Breast epithelium (tissue), 4 donors: Measurements from ENCODE around the gene ARSJ. TPM values are rescaled to one million over a fixed set of nuclear protein-coding genes. Genes with fewer than 3 reads are reported as not detected.

Source experiments
- DNase-seq, 2 donors: peaks; one replicate each; pipeline ENCODE4 v3.0.0-alpha.2; 2019; ENCODE audit warnings: low spot score in 2 of 2
- H3K27ac ChIP-seq, 2 donors: fragments of 200-600 bp; sonication (generic) in 1 of 2; one replicate each; pipeline ENCODE4 v1.5.1; 2016 to 2019; ENCODE audit warnings: mild to moderate bottlenecking in 1 of 2
- H3K27me3 ChIP-seq, 2 donors: fragments of 200-600 bp; sonication (generic) in 1 of 2; one replicate each; pipeline versions ENCODE4 v1.5.1 to v1.6.0; 2017 to 2019; ENCODE audit warnings: control low read depth in 1 of 2, mild to moderate bottlenecking in 1 of 2
- H3K36me3 ChIP-seq: fragments of 200-600 bp; one replicate; pipeline ENCODE4 v1.5.1; 2019
- H3K4me1 ChIP-seq, 2 donors: fragments of 200-600 bp; sonication (generic); one replicate each; pipeline ENCODE4 v1.5.1; 2016 to 2019; ENCODE audit warnings: control low read depth in 1 of 2
- H3K4me3 ChIP-seq, 3 donors: fragments of 200-600 bp; sonication (generic); 1 replicate in 2 of 3; 2 replicates in 1 of 3; pipeline ENCODE4 v1.5.1; 2016 to 2019; ENCODE audit warnings: mild to moderate bottlenecking in 3 of 3, moderate library complexity in 2 of 3
- H3K9me3 ChIP-seq, 2 donors: fragments of 200-600 bp; sonication (generic) in 1 of 2; one replicate each; pipeline ENCODE4 v1.5.1; 2016 to 2019; ENCODE audit warnings: control low read depth in 1 of 2
- CTCF ChIP-seq, 3 donors: fragments of 450-650 bp; IDR thresholded peaks; one replicate each; pipeline ENCODE4 v1.5.1; 2016 to 2017; ENCODE audit warnings: antibody characterized with exemption in 3 of 3, mild to moderate bottlenecking in 3 of 3, moderate library complexity in 3 of 3
- POLR2A ChIP-seq: fragments of 450-650 bp; IDR thresholded peaks from one replicate; pipeline ENCODE4 v1.6.1; 2016; ENCODE audit warnings: antibody characterized with exemption, mild to moderate bottlenecking, moderate library complexity
- POLR2AphosphoS5 ChIP-seq, 3 donors: sonication (generic); formaldehyde crosslinking; IDR thresholded peaks; one replicate each; pipeline ENCODE4 v1.6.1; 2017; ENCODE audit warnings: antibody characterized with exemption in 3 of 3
- intact Hi-C: fragments of 100-400 bp; cut with DNase I; formaldehyde crosslinking; loops from one replicate; pipeline ENCODE4 v1.15.1; 2023; ENCODE audit warnings: low total_unique reads
- total RNA-seq, 3 donors: library from RNA; depleted of rRNA; stranded (reverse); fragments of >200 nt; gene quantifications; one replicate each; pipeline ENCODE4 v1.1.0, GENCODE V29; 2016

ARSJ gene
- total RNA-seq, 3 donors from 2014 or later = 1.1 to 10.7 (median 8.8) TPM

GRCh38 chr4:113997206-113997605, 17.8 kb upstream of the ARSJ start:
- no peaks in the 10 kb centered on the region for H3K4me1 ChIP-seq
- no peak overlapping the region for H3K4me3 ChIP-seq
- TF ChIP-seq POLR2A = no peak
- no peak for TF ChIP-seq CTCF (IDR thresholded peaks at IDR 0.05)
- TF ChIP-seq POLR2AphosphoS5 (IDR thresholded peaks at IDR 0.05) = no peak
- intact Hi-C loops = no loop called here
- no peak overlapping the region for H3K27ac ChIP-seq
- DNase-seq = no peak
- H3K9me3 ChIP-seq = no peaks in the 10 kb centered on the region
- H3K27me3 ChIP-seq = no peaks in the 10 kb centered on the region
- H3K36me3 ChIP-seq = no peaks in the 10 kb centered on the region

- Histone ChIP-seq H3K36me3 (no peaks in the 10 kb centered on the region), H3K4me1 (no peaks in the 10 kb centered on the region), H3K9me3 (no peaks in the 10 kb centered on the region), H3K27ac (no peak overlapping the region), H3K4me3 (no peak overlapping the region), H3K27me3 (no peaks in the 10 kb centered on the region)
- intact Hi-C loops = no loop called here
- DNase-seq = no peak
- TF ChIP-seq CTCF (IDR thresholded peaks at IDR 0.05) (no peak), POLR2A (no peak), POLR2AphosphoS5 (IDR thresholded peaks at IDR 0.05) (no peak)
Observed at GRCh38 chr4:113996599-113997177, 17.2 kb upstream of the ARSJ start.

- Histone ChIP-seq H3K36me3 (no peaks in the 10 kb centered on the region), H3K27ac (no peak overlapping the region), H3K4me3 (no peak overlapping the region), H3K27me3 (no peaks in the 10 kb centered on the region), H3K9me3 (no peaks in the 10 kb centered on the region), H3K4me1 (no peaks in the 10 kb centered on the region)
- DNase-seq = no peak
- no peak for TF ChIP-seq POLR2A
- TF ChIP-seq POLR2AphosphoS5 (IDR thresholded peaks at IDR 0.05) = no peak
- TF ChIP-seq CTCF (IDR thresholded peaks at IDR 0.05) = no peak
- intact Hi-C loops = no loop called here
Observed at GRCh38 chr4:113993887-113994286, 14.4 kb upstream of the ARSJ start.

- Histone ChIP-seq H3K27me3 (no peaks in the 10 kb centered on the region), H3K9me3 (no peaks in the 10 kb centered on the region), H3K27ac (no peak overlapping the region), H3K36me3 (no peaks in the 10 kb centered on the region), H3K4me3 (no peak overlapping the region), H3K4me1 (no peaks in the 10 kb centered on the region)
- intact Hi-C loops = no loop called here
- TF ChIP-seq POLR2AphosphoS5 (IDR thresholded peaks at IDR 0.05) = no peak
- no peak for TF ChIP-seq CTCF (IDR thresholded peaks at IDR 0.05)
- no peak for TF ChIP-seq POLR2A
- DNase-seq = no peak
Observed at GRCh38 chr4:113990886-113991285, 11.4 kb upstream of the ARSJ start.

- H3K9me3 ChIP-seq = no peaks in the 10 kb centered on the region
- no peaks in the 10 kb centered on the region for H3K27me3 ChIP-seq
- TF ChIP-seq POLR2A = no peak
- no peak for TF ChIP-seq POLR2AphosphoS5 (IDR thresholded peaks at IDR 0.05)
- no peak for TF ChIP-seq CTCF (IDR thresholded peaks at IDR 0.05)
- no peak for DNase-seq
- no peaks in the 10 kb centered on the region for H3K36me3 ChIP-seq
- no peak overlapping the region for H3K4me3 ChIP-seq
- no peaks in the 10 kb centered on the region for H3K4me1 ChIP-seq
- no peak overlapping the region for H3K27ac ChIP-seq
- intact Hi-C loops = no loop called here
Observed at GRCh38 chr4:113987382-113987941, 8.0 kb upstream of the ARSJ start.
